Activated naive CD4-positive, alpha-beta T cell treated with anti-CD3 and anti-CD28 coated beads, Interleukin-2, amount 50 U/mL, for 72 hours (primary cell): ENCODE data around the gene UNC13B. TPM values are rescaled to one million over a fixed set of nuclear protein-coding genes. Genes with fewer than 3 reads are reported as not detected.

Experiments used
- ATAC-seq, 2 donors: fragments of 150-1000 bp; cut with Tn5 transposase; 2 replicates each; pipeline ENCODE4 v1.10.0; 2021; ENCODE audit warnings: mild to moderate bottlenecking in 2 of 2, moderate library complexity in 2 of 2
- DNase-seq, 2 donors: peaks; one replicate each; pipeline ENCODE4 v3.0.0; 2021 to 2022; ENCODE audit warnings: low spot score in 2 of 2
- H3K27ac Mint-ChIP-seq, 2 donors: one replicate each; pipeline ENCODE4 v1.8.0; 2022; ENCODE audit warnings: mild to moderate bottlenecking in 2 of 2, mixed read lengths in 2 of 2
- H3K36me3 Mint-ChIP-seq, 2 donors: one replicate each; pipeline ENCODE4 v1.8.0; 2022; ENCODE audit warnings: mixed read lengths in 2 of 2
- H3K9me3 Mint-ChIP-seq, 2 donors: one replicate each; pipeline ENCODE4 v1.8.0; 2022; ENCODE audit warnings: mixed read lengths in 2 of 2
- total RNA-seq, 2 donors: library from RNA; stranded (reverse); gene quantifications; one replicate each; pipeline ENCODE4 v1.2.3, GENCODE V29; 2022

UNC13B gene
- total RNA-seq, 2 donors from 2014 or later: 2.3 to 5.0 TPM

DNA sequence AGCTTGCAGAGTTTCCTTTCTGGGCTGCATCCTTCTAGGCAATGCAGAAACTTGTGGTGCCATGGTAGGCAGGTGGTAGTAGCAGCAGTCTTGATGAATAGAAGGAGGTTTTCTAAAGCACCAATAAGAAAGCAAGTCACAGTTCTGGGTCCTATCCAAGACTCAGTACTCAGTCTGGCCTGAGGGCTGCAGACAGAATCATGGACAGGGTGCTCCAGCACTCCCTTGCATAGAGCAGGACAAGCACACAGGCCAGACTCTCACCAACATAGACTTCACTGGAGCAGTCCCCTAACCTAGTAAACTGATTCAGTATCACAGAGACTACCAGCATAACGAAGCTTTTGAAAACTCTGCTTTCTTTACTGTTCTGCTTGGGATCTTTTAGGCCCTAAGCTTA lies 194.1 kb downstream of the UNC13B start:
- Mint-ChIP-seq H3K36me3 (no peaks in the 10 kb centered on the region), H3K27ac (no peak overlapping the region), H3K9me3 (no peaks in the 10 kb centered on the region)
- no peak for DNase-seq
- ATAC-seq: no peak

DNA sequence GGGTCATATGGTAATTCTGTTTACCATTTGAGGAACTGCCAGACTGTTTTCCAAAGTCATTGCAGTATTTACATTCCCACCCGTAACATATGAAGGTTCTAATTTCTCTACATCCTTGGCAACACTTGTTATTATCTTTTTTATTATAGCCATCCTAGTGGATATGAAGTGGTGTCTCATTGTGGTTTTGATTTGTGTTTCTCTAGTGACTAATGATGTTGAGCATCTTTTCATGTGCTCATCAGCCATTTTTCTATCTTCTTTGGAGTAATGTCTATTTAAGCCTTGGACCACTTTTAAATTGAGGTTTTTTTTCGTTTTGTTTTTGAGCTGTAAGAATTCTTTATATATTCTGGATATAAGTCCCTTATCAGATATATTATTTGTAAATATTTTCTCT lies 195.3 kb downstream of the UNC13B start:
- Mint-ChIP-seq H3K9me3 (no peaks in the 10 kb centered on the region), H3K27ac (no peak overlapping the region), H3K36me3 (no peaks in the 10 kb centered on the region)
- ATAC-seq: no peak
- DNase-seq: no peak

DNA sequence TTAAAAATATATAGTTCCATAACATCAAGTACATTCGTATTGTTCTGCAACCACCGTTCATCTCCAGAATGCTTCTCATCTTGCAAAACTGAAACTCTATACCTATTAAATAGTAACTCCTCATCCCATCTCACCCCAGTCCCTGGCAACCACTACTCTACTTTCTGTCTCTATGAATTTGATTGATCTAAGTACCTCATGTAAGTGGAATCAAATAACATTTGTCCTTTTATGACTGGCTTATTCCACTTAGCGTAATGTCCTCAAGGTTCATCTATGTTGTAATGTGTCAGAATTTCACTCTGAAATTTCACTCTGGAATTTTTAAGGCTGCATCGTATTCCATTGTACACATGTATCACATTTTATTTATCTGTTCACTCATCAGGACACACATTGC lies 196.0 kb downstream of the UNC13B start:
- ATAC-seq (peak in 1 of 2 donors; percentile 43), DNase-seq (no peak)
- H3K27ac Mint-ChIP-seq: no peak overlapping the region
- no peaks in the 10 kb centered on the region for H3K36me3 Mint-ChIP-seq
- H3K9me3 Mint-ChIP-seq: no peaks in the 10 kb centered on the region

DNA sequence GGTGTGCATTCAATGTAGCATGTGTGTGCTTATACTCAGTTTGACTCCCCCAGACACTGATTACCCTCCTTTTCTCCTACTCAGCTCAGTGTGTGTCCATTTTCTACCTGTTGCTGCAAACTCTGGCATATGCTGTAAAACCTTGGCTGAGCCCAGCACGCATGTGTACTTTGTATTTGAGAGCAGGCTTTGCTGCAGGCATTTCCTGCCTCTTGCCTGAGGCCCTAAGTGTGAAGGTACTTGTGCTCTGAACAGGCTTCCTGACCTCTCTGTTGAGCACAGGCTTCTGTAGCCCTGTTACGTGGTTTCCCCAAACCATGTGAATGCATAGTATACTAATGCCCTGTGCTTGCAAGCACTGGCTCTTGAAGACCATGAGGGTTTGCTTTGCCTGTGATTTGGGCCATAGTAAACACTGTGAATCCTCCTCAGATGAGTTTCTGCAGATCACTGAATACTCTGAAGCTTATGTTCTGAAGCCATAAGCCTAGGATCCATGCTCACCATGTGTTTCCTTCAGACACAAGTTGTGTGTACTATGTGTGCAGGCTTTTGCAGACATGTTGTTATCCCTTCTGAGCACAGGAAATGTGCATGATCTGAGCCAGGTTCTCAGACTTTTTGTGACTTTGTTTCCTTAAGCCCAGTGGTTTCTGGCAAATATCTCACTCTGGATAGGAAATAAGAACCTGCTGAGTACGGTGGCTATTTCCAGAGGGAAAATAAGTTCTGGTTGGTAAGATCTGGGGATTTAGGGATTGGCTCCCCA lies 203.2 kb downstream of the UNC13B start:
- Mint-ChIP-seq H3K9me3 (no peaks in the 10 kb centered on the region), H3K36me3 (no peaks in the 10 kb centered on the region), H3K27ac (no peak overlapping the region)
- ATAC-seq: no peak
- DNase-seq: no peak

DNA sequence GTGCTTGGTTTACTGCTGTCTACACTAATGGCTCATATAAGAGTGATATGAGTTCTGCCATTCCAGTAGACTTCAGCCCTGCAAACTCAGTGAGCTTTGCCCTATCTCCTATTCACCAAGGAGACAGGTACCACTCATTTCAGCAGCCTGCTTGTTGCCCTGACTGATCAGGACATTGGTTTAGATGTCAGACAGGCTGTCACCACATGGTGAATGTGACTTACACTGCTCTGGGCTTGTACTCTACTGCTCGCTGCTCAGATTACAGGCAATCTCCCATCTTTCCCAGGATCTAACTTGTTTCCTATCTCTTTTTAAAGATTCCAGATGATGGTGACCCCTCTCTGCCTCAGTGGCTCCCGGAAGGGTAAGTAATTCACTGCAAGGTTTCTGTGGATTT lies 204.8 kb downstream of the UNC13B start:
- ATAC-seq (no peak), DNase-seq (no peak)
- no peaks in the 10 kb centered on the region for H3K36me3 Mint-ChIP-seq
- no peaks in the 10 kb centered on the region for H3K9me3 Mint-ChIP-seq
- H3K27ac Mint-ChIP-seq: no peak overlapping the region

DNA sequence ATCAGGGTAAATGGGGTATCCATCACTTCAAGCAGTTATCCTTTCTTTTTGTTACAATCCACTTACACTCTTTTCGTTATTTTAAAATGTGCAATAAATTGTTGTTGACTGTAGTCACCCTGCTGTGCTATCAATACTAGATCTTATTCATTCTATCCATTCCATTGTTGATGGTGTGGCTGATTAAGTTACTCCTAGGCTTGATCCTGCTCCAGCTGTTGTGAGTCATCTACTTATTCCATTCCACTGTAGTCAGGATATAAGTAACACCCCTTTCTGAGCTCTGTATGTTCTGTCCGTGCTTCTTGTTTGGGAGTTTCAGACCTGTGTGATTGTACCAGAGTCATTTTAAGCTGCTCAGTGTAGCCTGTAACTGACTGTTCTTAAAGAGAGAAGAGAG lies 205.6 kb downstream of the UNC13B start:
- no peak for ATAC-seq
- H3K27ac Mint-ChIP-seq: no peak overlapping the region

DNA sequence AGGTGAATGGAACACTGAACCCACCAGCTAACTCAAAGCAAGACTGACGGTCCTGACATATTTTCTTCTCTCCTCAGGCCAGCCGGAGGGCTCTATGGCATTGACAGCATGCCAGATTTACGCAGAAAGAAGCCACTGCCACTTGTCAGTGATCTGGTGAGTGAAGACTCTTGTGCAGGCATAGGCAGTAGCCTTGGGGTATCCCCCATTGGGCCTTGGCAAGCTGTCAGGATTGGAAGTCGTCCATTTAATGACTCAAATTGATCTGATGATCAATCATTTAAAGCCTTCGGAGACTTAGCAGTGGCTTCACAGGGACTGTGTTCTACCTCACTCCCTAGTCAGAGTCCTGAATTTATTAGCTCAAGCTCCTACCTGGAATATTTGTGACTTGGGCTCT lies 208.4 kb downstream of the UNC13B start:
- Mint-ChIP-seq H3K27ac (no peak overlapping the region), H3K9me3 (no peaks in the 10 kb centered on the region), H3K36me3 (no peaks in the 10 kb centered on the region)
- no peak for ATAC-seq
- no peak for DNase-seq

More for the DNA sequence above, 205.6 kb downstream of the UNC13B start:
- H3K36me3 Mint-ChIP-seq: no peaks in the 10 kb centered on the region
- H3K9me3 Mint-ChIP-seq: no peaks in the 10 kb centered on the region
- DNase-seq: no peak

DNA sequence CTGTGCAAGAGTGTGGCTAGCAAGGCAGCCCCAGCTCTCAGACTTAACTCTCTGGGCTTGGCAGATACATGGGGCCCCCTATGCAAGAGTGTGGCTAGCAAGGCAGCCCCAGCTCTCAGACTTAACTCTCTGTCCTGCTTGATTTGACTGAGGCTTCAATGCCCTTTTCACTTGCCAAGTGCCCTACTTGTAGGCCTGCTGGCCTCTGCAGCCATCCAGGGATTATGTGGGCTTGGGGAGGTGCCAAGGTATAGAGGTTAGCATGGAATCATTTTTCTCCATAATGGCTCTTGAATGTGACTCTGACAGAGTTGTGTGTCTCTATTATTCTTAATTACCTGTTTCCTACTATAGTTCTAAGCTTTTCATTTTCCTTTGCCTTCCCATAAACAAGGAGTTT lies 212.6 kb downstream of the UNC13B start:
- ATAC-seq (no peak), DNase-seq (no peak)
- H3K36me3 Mint-ChIP-seq: no peaks in the 10 kb centered on the region
- H3K27ac Mint-ChIP-seq: no peak overlapping the region
- no peaks in the 10 kb centered on the region for H3K9me3 Mint-ChIP-seq

DNA sequence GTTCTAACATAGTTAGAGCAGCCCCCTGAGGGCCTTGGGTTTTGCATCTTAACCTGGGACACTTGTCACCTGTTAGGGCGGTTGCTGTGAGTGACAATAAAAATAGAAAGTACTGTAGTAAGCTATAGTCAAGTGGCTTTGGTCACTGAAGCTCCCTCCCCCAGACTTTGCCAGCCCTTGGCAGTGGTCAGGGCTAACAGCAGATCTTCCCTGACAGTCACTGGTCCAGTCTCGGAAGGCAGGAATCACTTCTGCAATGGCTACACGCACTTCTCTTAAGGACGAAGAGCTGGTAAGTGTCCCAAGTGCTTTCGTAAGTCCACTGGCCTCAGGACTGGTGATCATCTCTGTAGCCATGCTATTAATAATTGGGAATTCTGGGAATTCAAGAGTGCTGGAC lies 213.1 kb downstream of the UNC13B start:
- DNase-seq (no peak), ATAC-seq (no peak)
- Mint-ChIP-seq H3K9me3 (no peaks in the 10 kb centered on the region), H3K36me3 (no peaks in the 10 kb centered on the region), H3K27ac (no peak overlapping the region)

DNA sequence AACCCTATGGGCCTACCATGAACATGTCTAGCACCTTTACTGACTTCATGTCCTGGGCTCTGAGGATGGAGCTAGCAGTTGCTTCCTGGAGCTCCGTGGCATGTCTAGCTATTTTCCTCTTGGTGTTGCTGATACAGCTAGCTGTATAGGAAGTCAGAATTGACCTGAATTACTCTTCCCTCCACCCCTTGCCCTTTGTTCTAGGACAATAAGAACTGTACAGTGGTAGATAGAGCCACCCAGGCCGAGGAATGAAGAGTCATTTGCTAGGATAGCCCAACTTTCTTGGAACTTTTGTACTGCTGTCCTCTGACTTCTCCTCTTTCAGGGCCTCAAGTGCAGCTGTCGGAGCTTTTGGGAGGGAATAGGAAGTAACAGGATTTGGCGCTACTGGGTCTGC lies 218.2 kb downstream of the UNC13B start:
- ATAC-seq: no peak
- no peak for DNase-seq
- H3K36me3 Mint-ChIP-seq: no peaks in the 10 kb centered on the region
- H3K27ac Mint-ChIP-seq: no peak overlapping the region
- H3K9me3 Mint-ChIP-seq: no peaks in the 10 kb centered on the region

DNA sequence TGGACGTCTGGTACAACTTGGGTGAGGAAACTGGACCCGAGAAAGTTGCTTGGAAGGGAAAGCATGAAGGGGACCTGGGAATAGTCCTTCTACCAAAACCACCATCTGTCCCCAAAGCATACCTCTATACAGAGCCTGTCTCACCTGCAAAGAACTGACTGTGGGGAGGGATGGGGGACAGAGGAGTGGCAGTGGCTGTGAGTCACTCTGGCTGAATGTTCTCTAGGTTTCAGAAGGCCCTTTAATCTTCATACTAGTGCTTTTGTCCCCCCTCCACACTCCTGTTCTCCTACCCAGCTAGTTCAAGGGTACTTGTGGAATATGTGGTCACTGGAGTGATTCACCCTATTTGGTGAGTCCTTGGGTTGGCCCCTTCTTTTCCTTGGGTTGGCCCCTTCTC lies 218.8 kb downstream of the UNC13B start:
- no peak overlapping the region for H3K27ac Mint-ChIP-seq
- peak; percentile 35 to 87 for ATAC-seq
- H3K36me3 Mint-ChIP-seq: no peaks in the 10 kb centered on the region
- no peaks in the 10 kb centered on the region for H3K9me3 Mint-ChIP-seq
- peak in 1 of 2 donors; percentile 1 for DNase-seq

DNA sequence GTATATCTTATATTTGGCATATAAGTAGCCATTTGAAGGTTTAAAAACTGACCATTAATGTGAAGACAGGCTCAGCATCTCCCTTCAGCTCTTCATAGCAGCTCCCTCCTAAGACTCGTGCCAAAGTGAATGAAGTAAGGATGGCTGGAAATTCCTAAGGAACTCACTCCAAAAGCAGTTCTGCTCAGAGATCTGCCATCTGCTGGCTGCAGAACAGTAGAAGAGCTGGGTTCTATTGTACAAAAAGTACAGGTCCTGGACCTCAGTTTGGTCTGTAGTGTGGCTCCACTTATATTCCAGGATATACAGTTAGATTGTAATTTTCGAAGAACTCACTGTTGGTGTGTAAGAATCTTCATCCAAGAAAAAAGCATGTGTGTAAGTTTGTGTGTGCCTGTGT lies 223.2 kb downstream of the UNC13B start:
- Mint-ChIP-seq H3K9me3 (no peaks in the 10 kb centered on the region), H3K27ac (no peak overlapping the region), H3K36me3 (no peaks in the 10 kb centered on the region)
- DNase-seq (no peak), ATAC-seq (no peak)

DNA sequence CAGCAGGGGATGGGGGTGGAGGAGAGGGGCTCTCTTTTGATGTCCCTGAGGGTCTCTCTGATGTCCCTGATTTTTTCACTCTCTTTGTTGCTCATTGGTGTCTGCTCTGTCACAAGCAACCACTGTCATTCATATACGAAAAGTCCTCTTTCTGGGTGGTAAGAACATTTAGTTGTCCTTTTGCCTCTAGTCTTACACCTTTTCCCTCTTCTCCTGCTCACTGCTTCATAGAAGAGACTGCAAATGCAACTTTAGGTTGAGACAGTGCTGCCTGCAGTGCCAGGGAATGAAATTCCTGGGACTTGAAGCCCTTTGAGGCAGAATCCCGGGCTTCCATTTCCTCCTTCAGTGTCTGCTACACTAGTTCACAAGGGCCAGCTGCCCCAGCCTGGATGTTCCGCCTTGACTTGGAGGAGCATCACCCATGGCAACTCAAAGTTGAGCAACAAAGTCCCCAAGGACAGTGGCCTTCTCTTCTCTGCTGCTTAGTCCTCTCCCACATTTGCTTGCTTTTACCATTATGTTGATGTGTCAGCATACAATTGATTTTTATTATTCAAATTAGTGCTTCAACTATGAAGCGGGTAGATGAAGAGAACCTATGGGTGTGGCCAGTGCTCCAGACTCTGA lies 233.4 kb downstream of the UNC13B start:
- no peaks in the 10 kb centered on the region for H3K36me3 Mint-ChIP-seq
- ATAC-seq (no peak), DNase-seq (no peak)
- H3K9me3 Mint-ChIP-seq: no peaks in the 10 kb centered on the region
- peak overlapping the region in 1 of 2 donors; percentile 41 for H3K27ac Mint-ChIP-seq

DNA sequence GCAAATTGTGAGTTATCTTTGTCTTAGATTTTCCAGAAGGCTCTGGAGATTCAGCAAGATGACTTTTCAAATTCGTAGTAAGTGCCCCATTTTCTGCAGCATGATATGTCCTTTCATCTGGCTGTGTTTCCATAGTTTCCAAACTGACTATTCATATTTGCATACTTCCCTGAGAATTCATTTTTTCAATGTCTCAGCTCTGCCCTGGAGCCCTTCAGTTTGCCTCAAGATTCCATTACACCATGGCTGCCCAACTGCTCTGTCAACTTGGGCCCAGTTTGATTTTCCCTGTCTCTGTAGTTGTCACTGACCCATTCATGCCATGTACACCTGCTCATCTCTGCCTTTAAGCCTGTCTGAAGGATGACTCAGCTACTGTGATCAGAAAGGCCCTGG lies 233.9 kb downstream of the UNC13B start:
- DNase-seq (no peak), ATAC-seq (no peak)
- Mint-ChIP-seq H3K36me3 (no peaks in the 10 kb centered on the region), H3K27ac (peak overlapping the region in 1 of 2 donors; percentile 65), H3K9me3 (no peaks in the 10 kb centered on the region)

DNA sequence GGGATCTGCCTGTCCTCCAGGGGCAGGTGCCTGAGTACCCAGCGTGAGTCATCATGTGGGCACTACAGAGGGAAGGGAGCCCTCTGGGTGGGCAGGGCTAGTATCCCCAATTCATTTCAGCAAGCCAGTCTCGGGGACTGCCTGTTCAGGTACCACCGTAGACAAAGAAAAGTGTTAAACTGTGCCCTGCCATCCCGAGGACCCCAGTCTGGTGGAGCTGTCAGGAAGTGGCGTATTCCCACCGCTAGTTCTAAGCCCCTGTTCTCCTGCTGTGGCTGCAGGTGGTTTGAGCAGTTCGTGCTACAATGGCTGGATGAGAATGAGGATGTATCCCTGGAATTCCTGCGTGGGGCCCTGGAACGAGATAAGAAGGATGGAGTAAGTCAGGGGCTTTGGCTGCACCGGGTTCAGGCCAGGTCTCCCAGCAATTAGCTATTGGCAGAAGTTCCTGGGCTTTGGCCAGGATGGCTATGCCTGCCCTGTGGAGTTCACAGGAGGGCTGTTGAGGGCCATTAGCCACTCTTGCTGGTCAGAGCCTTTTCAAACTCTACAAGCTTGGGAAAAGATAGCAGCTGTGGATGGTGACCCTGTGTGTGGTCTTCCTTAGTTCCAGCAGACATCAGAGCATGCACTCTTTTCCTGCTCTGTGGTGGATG lies 234.9 kb downstream of the UNC13B start:
- Mint-ChIP-seq H3K36me3 (no peaks in the 10 kb centered on the region), H3K27ac (no peak overlapping the region)

DNA sequence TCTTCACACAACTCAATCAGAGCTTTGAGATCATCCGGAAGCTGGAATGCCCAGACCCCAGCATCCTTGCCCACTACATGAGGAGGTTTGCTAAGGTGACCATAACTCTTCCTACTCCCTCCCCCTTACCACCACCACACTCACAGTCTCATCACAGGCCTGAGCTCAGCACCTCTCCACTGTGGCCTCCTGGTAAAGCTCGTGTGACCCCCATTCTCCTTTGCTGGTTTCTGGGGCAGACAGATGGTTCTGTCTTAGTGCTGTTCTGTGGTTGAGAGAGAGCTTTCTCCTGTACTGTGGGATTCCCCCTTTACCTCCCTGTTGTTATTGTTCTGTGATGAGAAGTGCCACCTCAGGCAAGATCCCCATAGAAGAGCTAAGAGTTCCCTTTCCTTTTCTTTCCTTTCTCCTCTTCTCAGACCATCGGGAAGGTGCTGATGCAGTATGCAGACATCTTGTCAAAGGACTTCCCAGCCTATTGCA lies 235.4 kb downstream of the UNC13B start:
- H3K9me3 Mint-ChIP-seq: no peaks in the 10 kb centered on the region
- H3K27ac Mint-ChIP-seq: no peak overlapping the region
- H3K36me3 Mint-ChIP-seq: no peaks in the 10 kb centered on the region
- DNase-seq (no peak), ATAC-seq (no peak)

More for the DNA sequence above, 234.9 kb downstream of the UNC13B start:
- H3K9me3 Mint-ChIP-seq: no peaks in the 10 kb centered on the region
- DNase-seq (no peak), ATAC-seq (no peak)

DNA sequence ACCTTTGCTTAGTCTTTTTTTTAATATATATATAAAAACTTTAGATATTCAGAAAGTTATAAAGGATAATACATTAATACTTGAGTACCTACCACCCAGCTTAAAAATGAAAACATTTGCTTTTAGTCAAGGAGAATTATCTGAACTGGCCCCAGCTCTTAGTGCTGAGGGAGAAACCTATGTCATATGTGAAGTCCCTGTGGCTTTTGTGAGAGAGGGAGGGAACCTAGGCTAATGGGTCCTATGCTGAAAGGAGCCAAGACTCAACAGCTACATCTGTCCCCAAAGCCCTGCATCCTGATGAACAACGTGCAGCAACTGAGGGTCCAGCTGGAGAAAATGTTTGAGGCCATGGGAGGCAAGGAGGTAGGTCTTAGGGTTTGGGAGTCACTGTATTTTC lies 236.1 kb downstream of the UNC13B start:
- no peaks in the 10 kb centered on the region for H3K9me3 Mint-ChIP-seq
- ATAC-seq (no peak), DNase-seq (no peak)
- H3K36me3 Mint-ChIP-seq: no peaks in the 10 kb centered on the region
- no peak overlapping the region for H3K27ac Mint-ChIP-seq
